GM18505 (cell line): ENCODE data around the gene HLA-DQB2.
"Not testable (repeated sequence)": the region's sequence is repeated elsewhere in the genome, so short reads cannot be mapped to it uniquely, and the experiment has no call there.

Experiments
- ATAC-seq: cut with Tn5 transposase; IDR thresholded peaks from one replicate; pipeline ENCODE4 v1.9.1; 2021; ENCODE audit not compliant: unreplicated experiment
- POLR2A ChIP-seq: IDR thresholded peaks from 4 replicates; pipeline ENCODE4 v1.6.1; 2011; ENCODE audit warnings: borderline replicate concordance; ENCODE audit not compliant: insufficient read depth, insufficient read length; ENCODE audit errors: extremely low read depth

Gene HLA-DQB2

DNA sequence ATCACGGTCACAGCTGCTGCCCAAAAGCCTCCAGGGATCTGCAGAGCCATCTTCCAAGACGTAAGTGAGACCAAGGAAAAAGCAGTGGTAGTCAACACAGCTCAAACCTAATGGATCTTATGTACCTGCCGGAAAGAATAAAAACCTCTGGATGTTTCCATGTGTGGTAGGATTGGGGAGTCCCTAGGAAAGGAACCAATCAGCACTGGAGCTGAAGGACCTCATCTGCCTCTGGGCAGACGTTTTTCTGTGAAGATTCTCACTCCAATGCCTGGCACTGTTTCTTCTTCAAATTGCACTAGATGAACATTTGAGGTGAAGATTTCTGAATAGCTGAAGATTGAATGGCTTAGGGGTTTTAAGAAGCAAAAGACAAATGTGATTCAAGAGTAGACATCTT lies at the start of gene HLA-DQB2:
Gene HLA-DQB2, minus strand, starts transcription at position 112 of the 400 bp plus-strand sequence. Its CDS starts 62 bp downstream, at position 50.
- TF ChIP-seq POLR2A, result no peak
- no peak for ATAC-seq

DNA sequence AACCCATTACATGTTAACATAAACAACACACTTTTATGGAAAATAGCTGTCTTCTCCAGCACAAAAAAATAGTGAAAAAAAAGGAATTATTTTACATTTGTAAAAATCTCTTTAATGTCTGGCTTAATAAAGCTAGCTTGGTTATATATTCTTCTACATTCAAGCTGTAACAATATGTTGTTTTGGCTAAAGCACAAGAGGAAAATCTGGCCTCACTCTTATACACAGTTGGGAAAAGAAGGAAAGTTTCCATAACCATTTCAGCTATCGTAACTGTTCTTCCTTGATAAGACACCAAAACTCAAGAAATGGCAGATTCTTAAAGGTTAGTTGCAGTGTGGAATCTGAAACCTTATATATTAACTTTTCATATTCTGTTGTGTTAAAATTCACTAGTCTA lies 45.8 kb upstream of the HLA-DQB2 start:
- ATAC-seq, result no peak
- no peak for TF ChIP-seq POLR2A

DNA sequence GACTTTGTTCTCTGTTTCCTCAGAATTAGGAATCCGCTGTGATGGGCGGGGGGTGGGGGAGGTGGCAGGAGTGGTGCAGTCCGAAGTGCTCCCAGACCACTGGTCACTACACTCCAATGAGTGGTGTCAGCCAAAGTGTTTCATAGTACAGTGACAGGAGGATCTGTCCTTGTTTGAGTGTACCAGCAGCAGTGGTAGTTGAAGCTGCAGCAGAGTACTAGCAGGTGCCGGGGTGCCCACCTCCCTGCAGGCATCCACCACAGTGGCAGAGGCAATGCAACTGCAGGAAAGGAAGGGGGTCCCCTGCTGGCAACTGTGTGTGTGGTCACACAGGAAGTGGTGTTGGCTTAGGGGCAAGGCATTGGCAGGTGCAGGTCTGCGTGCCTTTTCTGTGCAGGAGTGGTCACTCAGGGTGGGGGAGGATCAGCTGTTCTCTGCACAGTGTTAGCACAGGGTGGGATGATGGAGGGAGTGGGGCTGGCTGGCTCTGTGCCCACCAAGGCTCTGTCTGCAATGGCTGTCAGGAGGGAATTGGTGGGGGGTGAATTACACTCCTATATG lies 43.8 kb upstream of the HLA-DQB2 start:
- ATAC-seq, result no peak
- TF ChIP-seq POLR2A, result peak; percentile 30

DNA sequence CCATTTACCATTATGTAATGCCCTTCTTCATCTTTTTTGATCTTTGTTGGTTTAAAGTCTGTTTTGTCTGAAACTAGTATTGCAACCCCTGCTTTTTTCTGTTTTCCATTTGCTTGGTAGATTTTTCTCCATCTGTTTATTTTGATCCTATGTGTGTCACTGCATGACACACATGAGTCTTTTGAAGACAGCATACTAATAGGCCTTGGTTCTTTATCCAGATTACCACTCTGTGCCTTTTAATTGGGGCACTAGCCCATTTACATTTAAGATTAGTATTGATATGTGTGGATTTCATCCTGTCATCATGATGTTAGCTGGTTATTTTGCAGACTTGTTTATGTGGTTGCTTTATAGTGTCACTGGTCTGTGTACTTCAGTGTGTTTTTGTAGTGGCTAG lies 42.1 kb upstream of the HLA-DQB2 start:
- not testable (repeated sequence) for ATAC-seq

DNA sequence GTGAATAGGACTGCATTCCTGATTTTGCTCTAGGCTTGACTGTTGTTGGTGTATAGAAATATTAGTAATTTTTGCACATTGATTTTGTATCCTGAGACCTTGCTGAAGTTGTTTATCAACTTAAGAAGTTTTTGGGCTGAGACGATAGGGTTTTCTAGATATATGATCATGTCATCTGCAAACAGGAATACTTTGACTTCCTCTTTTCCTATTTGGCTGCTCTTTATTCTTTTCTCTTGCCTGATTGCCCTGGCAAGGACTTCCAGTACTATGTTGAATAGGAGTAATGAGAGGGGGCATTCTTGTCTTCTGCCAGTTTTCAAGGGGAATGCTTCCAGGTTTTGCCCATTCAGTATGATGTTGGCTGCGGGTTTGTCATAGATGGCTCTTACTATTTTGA lies 40.1 kb upstream of the HLA-DQB2 start:
- no peak for TF ChIP-seq POLR2A
- ATAC-seq, result no peak

DNA sequence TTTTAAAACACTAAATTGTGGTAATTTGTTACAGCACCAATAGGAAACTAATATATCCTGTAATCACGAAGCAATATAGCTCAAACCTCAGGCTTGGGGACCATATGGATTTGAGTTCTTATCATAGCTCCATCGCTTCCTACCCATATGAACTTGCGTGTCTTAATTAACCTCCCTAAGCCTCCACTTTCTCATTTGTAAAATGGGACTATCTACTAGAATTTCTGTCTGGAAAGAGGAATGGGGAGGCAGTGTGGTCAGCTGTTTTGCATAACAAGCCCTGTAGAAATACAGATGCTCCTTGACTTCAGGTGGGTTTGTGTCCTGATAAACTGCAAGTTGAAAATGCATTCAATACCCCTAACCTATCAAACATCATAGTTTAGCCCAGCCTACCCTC lies 36.4 kb upstream of the HLA-DQB2 start:
- TF ChIP-seq POLR2A, result no peak
- ATAC-seq, result no peak

DNA sequence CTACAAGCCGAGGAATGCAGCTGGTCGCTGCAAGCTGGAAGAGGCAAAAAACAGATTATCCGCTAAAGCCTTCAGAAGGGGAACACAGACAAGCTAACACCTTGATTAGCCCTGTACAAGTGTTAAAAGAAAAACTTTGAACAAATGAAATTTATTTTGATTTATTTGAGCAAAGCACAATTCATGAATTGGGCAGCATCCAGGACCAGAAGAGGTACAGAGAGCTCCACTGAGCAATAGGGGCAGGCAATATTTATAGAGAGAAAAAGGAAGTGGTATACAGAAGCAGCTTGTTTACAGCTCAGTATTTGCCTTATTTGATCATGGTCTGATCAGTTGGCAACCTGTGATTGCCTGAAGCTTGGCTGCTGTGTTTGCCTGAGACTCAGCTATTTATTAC lies 35.8 kb upstream of the HLA-DQB2 start:
- no peak for TF ChIP-seq POLR2A
- no peak for ATAC-seq

DNA sequence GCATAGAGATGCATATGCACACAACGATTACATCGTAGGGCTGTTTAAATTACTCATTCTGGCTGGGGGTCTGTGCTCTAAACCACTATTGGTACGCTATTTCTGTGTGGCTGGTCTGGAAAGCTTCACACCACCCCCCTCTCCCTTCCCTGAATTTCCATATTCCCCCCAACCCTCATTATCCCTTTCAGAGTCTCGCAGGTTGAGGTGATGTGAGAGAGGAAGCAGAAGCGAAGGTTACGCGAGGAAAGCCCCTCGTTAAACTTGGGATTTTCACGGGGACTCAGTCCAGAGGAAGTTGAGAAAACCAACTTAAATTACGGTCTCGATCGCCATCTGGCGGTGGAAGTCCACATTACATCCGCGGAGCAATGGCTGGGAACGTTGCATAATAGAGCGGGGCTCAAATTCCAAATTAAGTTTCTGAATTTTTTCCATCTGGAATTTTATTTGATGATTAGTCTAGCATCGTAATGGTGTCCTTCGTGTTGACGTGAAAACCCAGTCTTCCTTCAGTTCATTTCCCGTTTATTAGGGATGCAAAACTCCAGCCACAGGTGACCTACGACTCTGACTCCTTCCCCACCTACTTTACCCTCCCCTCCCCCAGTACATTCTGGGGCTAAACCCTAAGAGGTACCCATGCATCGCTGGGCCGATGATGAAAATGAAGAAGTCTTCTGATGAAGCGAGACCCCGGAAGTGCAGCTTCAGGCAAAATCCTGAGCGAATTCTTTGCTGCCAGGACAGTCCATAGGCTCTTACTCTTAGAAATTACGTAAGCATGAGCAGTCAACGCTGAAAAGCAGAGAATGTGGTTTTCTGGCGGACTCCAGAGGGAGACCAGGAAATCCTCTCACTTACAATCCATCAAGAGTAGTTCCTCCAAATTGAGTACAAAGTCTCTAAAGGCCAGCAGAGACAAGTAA lies 33.8 kb upstream of the HLA-DQB2 start:
- no peak for TF ChIP-seq POLR2A
- ATAC-seq, result no peak

DNA sequence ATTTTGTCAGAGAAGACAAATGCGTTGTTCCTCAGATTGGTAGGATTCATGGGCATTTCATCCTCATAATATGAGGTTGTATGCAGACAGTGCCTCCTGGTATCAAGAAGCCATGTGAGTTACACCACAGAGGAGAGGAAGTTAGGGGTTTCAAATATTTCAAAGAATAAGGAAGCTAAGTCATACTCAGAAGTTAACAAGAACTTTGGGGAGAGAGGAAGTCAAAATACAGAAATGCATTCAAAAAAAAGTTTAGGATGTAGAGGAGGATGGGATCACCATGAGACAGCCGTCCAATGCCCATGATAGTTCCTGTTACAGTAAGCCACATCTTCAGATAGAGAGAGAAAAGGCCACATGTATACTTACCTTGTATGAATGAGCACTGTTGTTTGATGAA lies 31.2 kb upstream of the HLA-DQB2 start:
- TF ChIP-seq POLR2A, result no peak

DNA sequence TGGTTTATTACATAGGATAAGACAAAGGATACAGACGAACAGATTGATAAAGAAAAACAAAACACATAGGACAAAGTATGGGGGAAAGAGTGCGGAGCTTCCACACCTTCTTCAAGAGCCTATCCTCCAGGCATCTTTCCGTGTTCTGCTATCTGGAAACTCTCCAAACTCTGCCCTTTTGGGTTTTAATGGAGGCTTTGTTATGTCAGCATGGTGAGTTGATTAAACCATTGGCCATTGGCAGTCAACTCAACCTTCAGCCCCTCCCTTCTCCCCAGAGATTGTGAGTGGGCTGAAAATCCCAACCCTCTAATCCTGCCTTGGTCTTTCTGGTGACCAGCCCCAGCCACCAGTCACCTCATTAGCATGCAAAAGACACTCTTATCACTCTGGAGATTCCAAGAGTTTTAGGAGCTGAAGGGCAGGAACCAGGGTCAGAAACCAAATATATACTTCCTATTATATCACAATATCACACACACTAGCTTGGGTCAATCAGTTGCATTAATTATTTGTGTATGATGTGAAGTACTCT lies 29.6 kb upstream of the HLA-DQB2 start:
- no peak for ATAC-seq
- TF ChIP-seq POLR2A, result no peak

More for the DNA sequence above, 31.2 kb upstream of the HLA-DQB2 start:
- ATAC-seq, result no peak

DNA sequence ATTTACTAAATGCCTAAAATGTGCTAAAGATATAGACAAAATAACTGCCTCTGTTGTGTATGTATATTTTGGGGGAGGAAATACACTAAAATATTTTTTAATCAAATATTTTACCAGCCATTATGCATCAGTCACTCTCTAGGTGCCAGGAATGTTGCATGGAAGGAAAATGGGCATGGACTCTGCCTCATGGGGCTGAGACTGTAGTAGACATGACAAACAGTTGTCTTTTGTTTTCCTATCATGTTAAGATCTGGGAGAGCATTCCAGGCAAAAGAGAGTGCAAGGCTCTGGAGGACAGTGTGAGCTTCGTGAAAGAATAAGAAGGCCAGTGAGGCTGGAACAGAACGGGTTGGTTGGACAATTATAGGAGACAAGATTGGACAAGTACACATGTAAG lies 27.0 kb upstream of the HLA-DQB2 start:
- ATAC-seq, result no peak

DNA sequence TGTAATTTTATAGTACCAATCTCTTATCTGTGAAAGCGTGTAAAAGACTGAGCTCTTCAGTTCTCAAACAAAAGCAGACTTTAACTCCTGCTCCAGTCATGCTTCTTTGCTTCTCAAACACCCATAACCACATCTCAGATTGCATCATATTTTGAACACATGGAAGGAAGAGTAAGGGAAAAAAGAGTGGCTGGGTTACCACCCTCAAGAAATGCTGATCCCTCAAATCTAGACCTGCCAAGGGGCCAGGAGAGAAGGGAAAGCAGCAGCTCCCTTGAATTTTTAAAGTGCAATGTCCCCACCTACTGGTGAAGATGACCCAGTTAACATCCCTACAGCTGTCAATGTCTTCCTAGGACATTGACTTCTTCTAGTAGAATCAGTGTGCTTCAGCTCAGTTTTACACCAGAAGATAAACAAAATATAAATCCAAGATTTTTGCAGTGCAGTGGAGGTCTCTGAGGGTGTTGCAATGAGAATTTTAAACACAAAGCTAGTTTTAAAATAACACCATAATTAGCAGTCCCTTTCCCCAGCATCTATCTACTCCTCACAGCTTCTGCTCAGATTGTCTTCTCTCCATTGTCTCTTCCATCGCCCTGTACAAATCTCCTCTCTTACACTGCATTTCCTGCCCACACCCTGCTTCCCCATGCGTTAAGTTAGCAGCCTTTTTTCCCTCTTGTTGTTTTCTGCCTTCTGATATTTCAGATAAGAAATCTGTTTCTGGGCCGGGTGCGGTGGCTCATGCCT lies 22.6 kb upstream of the HLA-DQB2 start:
- TF ChIP-seq POLR2A, result no peak
- ATAC-seq, result no peak

More for the DNA sequence above, 27.0 kb upstream of the HLA-DQB2 start:
- no peak for TF ChIP-seq POLR2A

DNA sequence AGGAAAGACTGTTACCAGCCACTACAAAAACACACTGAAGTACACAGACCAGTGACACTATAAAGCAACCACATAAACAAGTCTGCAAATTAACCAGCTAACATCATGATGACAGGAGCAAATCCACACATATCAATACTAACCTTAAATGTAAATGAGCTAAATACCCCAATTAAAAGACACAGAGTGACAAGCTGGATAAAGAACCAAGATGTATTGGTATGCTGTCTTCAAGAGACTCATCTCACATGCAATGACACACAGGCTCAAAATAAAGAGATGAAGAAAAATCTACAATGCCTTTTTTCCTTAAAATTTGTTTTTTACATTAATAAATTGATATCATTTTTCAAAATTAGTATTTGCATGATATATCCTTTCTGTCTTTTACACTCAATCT lies 19.6 kb upstream of the HLA-DQB2 start:
- ATAC-seq, result not testable (repeated sequence)
